ENCODE measurements around the gene OLR1.

Gene OLR1

DNA sequence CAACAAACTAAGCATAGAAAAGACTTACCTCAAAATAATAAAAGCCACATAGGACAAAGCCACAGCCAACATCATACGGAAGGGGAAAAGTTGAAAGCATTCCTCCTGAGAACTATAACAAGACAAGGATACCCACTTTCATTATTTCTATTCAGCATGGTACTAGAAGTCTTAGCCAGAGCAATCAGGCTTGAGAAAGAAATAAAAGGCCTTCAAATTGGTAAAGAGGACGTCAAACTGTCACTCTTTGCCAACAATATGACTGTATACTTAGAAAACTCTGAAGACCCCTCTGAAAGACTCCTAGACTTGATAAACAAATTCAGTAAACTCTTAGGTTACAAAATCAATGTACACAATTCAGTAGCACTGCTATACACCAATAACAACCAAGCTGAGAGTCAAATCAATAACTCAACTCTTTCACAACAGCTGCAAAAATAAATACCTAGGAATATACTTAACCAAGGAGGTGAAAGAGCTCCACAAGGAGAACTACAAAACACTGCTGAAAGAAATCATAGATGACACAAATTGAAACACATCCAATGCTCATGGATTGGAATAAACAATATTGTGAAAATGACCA lies 61.6 kb downstream of the OLR1 start:
- no peak for DNase-seq (ENCODE audit: low read depth in 1 of 2, low spot score in 1 of 2)

Measured in activated CD4-positive, alpha-beta T cell treated with anti-CD3 and anti-CD28 coated beads, Interleukin-2, amount 50 U/mL, for 24 hours (primary cell).